HS-5 (cell line): ENCODE measurements around the gene MS4A8.

Source experiments
- DNase-seq: peaks from one replicate; pipeline ENCODE4 v3.0.0-alpha.2; 2012; ENCODE audit warnings: low read depth

Gene MS4A8

GRCh38 chr11:60763692-60764369, 64.4 kb downstream of the MS4A8 start:
- no peak for DNase-seq

- DNase-seq: no peak
Observed at GRCh38 chr11:60764879-60765278, 65.5 kb downstream of the MS4A8 start.

GRCh38 chr11:60765355-60765754, 65.9 kb downstream of the MS4A8 start:
- DNase-seq: no peak
